HepG2 (cell line): ENCODE data around the gene FAM110A.

ENCODE experiments used
- ZFP1 ChIP-seq: IDR thresholded peaks from 2 replicates; pipeline ENCODE4 v1.6.1; 2016
- ZSCAN20 ChIP-seq: sonication (generic); formaldehyde crosslinking; IDR thresholded peaks from 2 replicates; pipeline ENCODE4 v1.4.0; 2020; ENCODE audit warnings: missing genetic modification reagents, mild to moderate bottlenecking, borderline replicate concordance
- TF ChIP-seq, protein P1 (sequence below), 2 experiments: IDR thresholded peaks; 2 replicates each; pipeline ENCODE4 v1.6.1; 2011 to 2012; ENCODE audit warnings: low read length in 2 of 2, borderline replicate concordance in 1 of 2, low read depth in 1 of 2, mild to moderate bottlenecking in 1 of 2, moderate library complexity in 1 of 2
- TF ChIP-seq, protein P2 (sequence below): sonication (generic); formaldehyde crosslinking; IDR thresholded peaks from 2 replicates; pipeline ENCODE4 v1.8.1; 2023; ENCODE audit warnings: mild to moderate bottlenecking, inconsistent platforms, moderate library complexity, missing genetic modification reagents, borderline replicate concordance

DNA sequence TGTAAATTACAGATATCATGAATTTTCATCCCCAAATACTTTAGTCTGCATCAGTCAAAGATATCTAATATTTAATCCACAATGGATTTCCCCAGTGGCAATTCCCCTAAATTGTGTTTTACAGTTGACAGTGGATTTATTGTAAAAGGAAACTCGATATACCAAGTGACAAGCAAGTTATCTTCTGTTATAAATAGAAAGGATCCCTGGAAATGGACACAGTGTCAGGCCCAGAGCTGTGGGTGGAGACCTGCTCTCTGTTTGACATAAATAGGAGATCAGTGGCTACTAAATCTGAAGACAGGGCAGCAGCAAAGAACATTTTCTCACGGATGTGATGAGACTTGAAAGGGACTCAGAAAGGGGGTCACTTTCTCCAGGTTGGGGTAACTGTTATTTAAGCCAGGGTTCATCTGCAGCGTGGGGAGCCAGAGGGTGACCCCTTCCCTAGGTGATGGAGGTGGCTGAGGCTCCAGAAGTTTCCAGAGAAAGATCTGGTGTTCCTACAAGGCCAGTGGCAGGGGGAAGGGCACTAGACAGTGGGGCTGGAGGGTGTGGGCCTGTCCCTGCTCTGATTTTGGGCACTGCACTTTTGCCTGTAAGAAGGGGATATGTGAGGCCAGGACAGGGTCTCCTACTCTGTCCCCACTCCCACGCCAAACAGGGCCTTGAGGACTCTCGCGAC is 12.3 kb upstream of the FAM110A start:
- TF ChIP-seq ZSCAN20 (CRISPR knock-in tag) (no peak), ZFP1 (CRISPR knock-in tag) (no peak)
- TF ChIP-seq, protein P1, sequence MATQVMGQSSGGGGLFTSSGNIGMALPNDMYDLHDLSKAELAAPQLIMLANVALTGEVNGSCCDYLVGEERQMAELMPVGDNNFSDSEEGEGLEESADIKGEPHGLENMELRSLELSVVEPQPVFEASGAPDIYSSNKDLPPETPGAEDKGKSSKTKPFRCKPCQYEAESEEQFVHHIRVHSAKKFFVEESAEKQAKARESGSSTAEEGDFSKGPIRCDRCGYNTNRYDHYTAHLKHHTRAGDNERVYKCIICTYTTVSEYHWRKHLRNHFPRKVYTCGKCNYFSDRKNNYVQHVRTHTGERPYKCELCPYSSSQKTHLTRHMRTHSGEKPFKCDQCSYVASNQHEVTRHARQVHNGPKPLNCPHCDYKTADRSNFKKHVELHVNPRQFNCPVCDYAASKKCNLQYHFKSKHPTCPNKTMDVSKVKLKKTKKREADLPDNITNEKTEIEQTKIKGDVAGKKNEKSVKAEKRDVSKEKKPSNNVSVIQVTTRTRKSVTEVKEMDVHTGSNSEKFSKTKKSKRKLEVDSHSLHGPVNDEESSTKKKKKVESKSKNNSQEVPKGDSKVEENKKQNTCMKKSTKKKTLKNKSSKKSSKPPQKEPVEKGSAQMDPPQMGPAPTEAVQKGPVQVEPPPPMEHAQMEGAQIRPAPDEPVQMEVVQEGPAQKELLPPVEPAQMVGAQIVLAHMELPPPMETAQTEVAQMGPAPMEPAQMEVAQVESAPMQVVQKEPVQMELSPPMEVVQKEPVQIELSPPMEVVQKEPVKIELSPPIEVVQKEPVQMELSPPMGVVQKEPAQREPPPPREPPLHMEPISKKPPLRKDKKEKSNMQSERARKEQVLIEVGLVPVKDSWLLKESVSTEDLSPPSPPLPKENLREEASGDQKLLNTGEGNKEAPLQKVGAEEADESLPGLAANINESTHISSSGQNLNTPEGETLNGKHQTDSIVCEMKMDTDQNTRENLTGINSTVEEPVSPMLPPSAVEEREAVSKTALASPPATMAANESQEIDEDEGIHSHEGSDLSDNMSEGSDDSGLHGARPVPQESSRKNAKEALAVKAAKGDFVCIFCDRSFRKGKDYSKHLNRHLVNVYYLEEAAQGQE (IDR thresholded peaks at IDR 0.05; ENCODE audit: borderline replicate concordance in 1 of 2, low read depth in 1 of 2, low read length in 2 of 2): no peak
- TF ChIP-seq, protein P2, sequence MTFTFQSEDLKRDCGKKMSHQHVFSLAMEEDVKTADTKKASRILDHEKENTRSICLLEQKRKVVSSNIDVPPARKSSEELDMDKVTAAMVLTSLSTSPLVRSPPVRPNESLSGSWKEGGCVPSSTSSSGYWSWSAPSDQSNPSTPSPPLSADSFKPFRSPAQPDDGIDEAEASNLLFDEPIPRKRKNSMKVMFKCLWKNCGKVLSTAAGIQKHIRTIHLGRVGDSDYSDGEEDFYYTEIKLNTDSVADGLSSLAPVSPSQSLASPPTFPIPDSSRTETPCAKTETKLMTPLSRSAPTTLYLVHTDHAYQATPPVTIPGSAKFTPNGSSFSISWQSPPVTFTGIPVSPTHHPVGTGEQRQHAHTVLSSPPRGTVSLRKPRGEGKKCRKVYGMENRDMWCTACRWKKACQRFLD (CRISPR knock-in tag): no peak
